ENCODE measurements around the gene MFRP. TPM values are rescaled to one million over a fixed set of nuclear protein-coding genes. Genes with fewer than 3 reads are reported as not detected.

MFRP gene
- total RNA-seq, 4 donors from 2014 or later = not detected

GRCh38 chr11:119310682-119311052, 35.8 kb downstream of the MFRP start:
- H3K4me3 ChIP-seq (replicated peaks in 1 of 3) = no peak overlapping the region
- no peak overlapping the region for H3K27ac ChIP-seq
- no peaks in the 10 kb centered on the region for H3K9me3 ChIP-seq
- TF ChIP-seq CTCF (IDR thresholded peaks at IDR 0.05) (no peak), POLR2A (IDR thresholded peaks at IDR 0.05) (no peak)
- intact Hi-C loops (cut with DNase I) = no loop called here
- H3K27me3 ChIP-seq = peaks cover 5% of the 10 kb centered on the region
- no peaks in the 10 kb centered on the region for H3K36me3 ChIP-seq
- peaks cover 6 to 8% of the 10 kb centered on the region in 2 donors for H3K4me1 ChIP-seq
- no peak for DNase-seq
- WGBS, 2 donors = 86 to 88% methylated on average over 15 to 17 of the region's 20 CpGs

GRCh38 chr11:119309953-119310681, 36.4 kb downstream of the MFRP start:
- Histone ChIP-seq H3K4me1 (peaks cover under 1 to 3% of the 10 kb centered on the region in 2 donors), H3K36me3 (no peaks in the 10 kb centered on the region), H3K9me3 (no peaks in the 10 kb centered on the region), H3K4me3 (replicated peaks in 1 of 3) (no peak overlapping the region), H3K27ac (no peak overlapping the region), H3K27me3 (no peaks in the 10 kb centered on the region)
- intact Hi-C loops (cut with DNase I) = no loop called here
- 83% methylated on average over 16 to 17 of the region's 17 CpGs for WGBS, 2 donors
- TF ChIP-seq POLR2A (IDR thresholded peaks at IDR 0.05) (no peak), CTCF (IDR thresholded peaks at IDR 0.05) (no peak)
- DNase-seq = no peak

- WGBS, 2 donors = 91 to 99% methylated on average over 9 to 11 of the region's 11 CpGs
- Histone ChIP-seq H3K9me3 (no peaks in the 10 kb centered on the region), H3K27ac (no peak overlapping the region), H3K4me3 (replicated peaks in 1 of 3) (no peak overlapping the region), H3K36me3 (no peaks in the 10 kb centered on the region), H3K4me1 (no peaks in the 10 kb centered on the region), H3K27me3 (no peaks in the 10 kb centered on the region)
- DNase-seq = no peak
- intact Hi-C loops (cut with DNase I) = no loop called here
- TF ChIP-seq POLR2A (IDR thresholded peaks at IDR 0.05) = no peak
- no peak for TF ChIP-seq CTCF (IDR thresholded peaks at IDR 0.05)
These were observed 37.1 kb downstream of the MFRP start for GRCh38 chr11:119309411-119309810.

- Histone ChIP-seq H3K36me3 (peaks cover 0 to 6% of the 10 kb centered on the region in 2 donors), H3K4me3 (replicated peaks in 1 of 3) (no peak overlapping the region), H3K27ac (no peak overlapping the region), H3K27me3 (no peaks in the 10 kb centered on the region), H3K4me1 (no peaks in the 10 kb centered on the region), H3K9me3 (no peaks in the 10 kb centered on the region)
- intact Hi-C loops (cut with DNase I) = no loop called here
- TF ChIP-seq CTCF (IDR thresholded peaks at IDR 0.05) (no peak), POLR2A (IDR thresholded peaks at IDR 0.05) (no peak)
- WGBS, 2 donors = 83 to 85% methylated on average over 5 of the region's 5 CpGs
- DNase-seq = no peak
These were observed 38.5 kb downstream of the MFRP start for GRCh38 chr11:119307974-119308373.

GRCh38 chr11:119307219-119307618, 39.3 kb downstream of the MFRP start:
- intact Hi-C loops (cut with DNase I) = no loop called here
- no peaks in the 10 kb centered on the region for H3K9me3 ChIP-seq
- TF ChIP-seq POLR2A (IDR thresholded peaks at IDR 0.05) = no peak
- no peak for TF ChIP-seq CTCF (IDR thresholded peaks at IDR 0.05)
- no peaks in the 10 kb centered on the region for H3K27me3 ChIP-seq
- peaks cover 6% of the 10 kb centered on the region in 2 donors for H3K36me3 ChIP-seq
- WGBS, 2 donors = 54 to 86% methylated on average over 1 of the region's 1 CpG
- H3K4me3 ChIP-seq (replicated peaks in 1 of 3) = no peak overlapping the region
- DNase-seq = no peak
- H3K4me1 ChIP-seq = no peaks in the 10 kb centered on the region
- peak overlapping the region in 1 of 3 donors; percentile 17 for H3K27ac ChIP-seq

Measured in thyroid gland (tissue), 4 donors.